ENCODE results near the gene CHCHD6. TPM values are rescaled to one million over a fixed set of nuclear protein-coding genes. Genes with fewer than 3 reads are reported as not detected.

Gene CHCHD6
- total and polyA plus RNA-seq, 2 experiments from 2014 or later = 15.8 to 21.4 TPM

DNA sequence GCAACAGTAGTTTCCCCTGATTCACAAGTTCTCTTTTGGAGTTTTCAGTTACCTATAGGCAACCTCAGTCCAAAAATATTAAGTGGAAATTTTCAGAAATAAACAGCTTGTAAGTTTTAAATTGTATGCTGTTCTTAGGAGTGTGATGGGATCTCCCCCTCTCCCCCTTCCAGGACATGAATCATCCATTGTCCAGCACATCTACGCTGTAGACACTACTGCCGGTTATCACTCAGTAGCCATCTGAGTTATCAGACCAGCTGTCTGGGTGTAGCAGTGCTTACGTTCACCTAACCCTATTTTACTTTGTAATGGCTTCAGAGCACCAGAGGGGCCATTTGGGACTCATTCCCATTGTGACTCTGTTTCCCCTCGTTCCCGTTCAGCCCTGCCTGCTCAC lies 182.2 kb downstream of the CHCHD6 start:
- H4K20me1 ChIP-seq (ENCODE audit: insufficient read depth) = no peaks in the 10 kb centered on the region
- in situ Hi-C loops (cut with MboI) = no loop called here
- WGBS, 2 experiments (ENCODE audit: low coverage in 1 of 2, low lambda C conversion rate in 2 of 2, missing lambda C conversion rate in 2 of 2) = 98% methylated on average over 5 of the region's 5 CpGs
- no peak for TF ChIP-seq EZH2phosphoT487 (IDR thresholded peaks at IDR 0.05; ENCODE audit: insufficient read depth, low read depth)
- TF ChIP-seq EZH2 (IDR thresholded peaks at IDR 0.05; ENCODE audit: insufficient read depth, poor library complexity, severe bottlenecking) = no peak
- H3K9ac ChIP-seq = no peak overlapping the region
- H2AFZ ChIP-seq = no peak overlapping the region
- DNase-seq = no peak
- no peaks in the 10 kb centered on the region for H3F3A ChIP-seq (ENCODE audit: insufficient read depth)
- no peaks in the 10 kb centered on the region for H3K9me3 ChIP-seq (ENCODE audit: low read depth)
- no peaks in the 10 kb centered on the region for H3K9me2 ChIP-seq (ENCODE audit: insufficient read depth)
- H3K27me3 ChIP-seq (replicated peaks; ENCODE audit: insufficient read depth) = no peaks in the 10 kb centered on the region
- no peak overlapping the region for H3K27ac ChIP-seq
- no peaks in the 10 kb centered on the region for H3K36me3 ChIP-seq (ENCODE audit: low read depth)
- H3K4me1 ChIP-seq (ENCODE audit: insufficient read depth) = peaks cover 10% of the 10 kb centered on the region
- no peak overlapping the region for H3K4me3 ChIP-seq
- no peaks in the 10 kb centered on the region for H3K79me2 ChIP-seq (ENCODE audit: insufficient read depth)
- no peak overlapping the region for H3K4me2 ChIP-seq (ENCODE audit: unreplicated experiment)

DNA sequence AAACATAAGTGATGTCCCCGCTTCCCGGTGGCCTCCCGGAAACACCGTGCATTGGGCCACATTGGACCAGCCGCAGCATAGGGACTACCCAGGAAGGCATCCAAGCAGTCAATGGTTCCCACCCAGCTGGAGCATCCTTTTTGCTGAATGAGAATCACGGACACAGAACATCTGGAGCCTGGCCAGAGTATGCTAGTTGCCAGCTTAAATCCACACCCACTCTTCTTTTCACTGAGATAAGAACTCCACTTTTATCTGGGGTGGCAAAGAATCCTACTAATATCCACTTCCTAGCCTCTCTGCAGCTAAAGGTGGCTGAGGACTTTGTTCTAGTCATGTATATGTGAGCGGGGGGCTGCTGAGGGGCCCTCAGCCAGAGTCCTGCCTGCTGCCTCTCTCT lies 183.6 kb downstream of the CHCHD6 start:
- DNase-seq = no peak
- Histone ChIP-seq H3K27ac (no peak overlapping the region), H4K20me1 (ENCODE audit: insufficient read depth) (no peaks in the 10 kb centered on the region), H3K9me3 (ENCODE audit: low read depth) (no peaks in the 10 kb centered on the region), H3K9ac (no peak overlapping the region), H3K36me3 (ENCODE audit: low read depth) (no peaks in the 10 kb centered on the region), H3K27me3 (replicated peaks; ENCODE audit: insufficient read depth) (no peaks in the 10 kb centered on the region), H3K4me3 (no peak overlapping the region), H3K4me2 (ENCODE audit: unreplicated experiment) (no peak overlapping the region), H3K79me2 (ENCODE audit: insufficient read depth) (no peaks in the 10 kb centered on the region), H3F3A (ENCODE audit: insufficient read depth) (no peaks in the 10 kb centered on the region), H3K4me1 (ENCODE audit: insufficient read depth) (peaks cover 10% of the 10 kb centered on the region), H2AFZ (no peak overlapping the region), H3K9me2 (ENCODE audit: insufficient read depth) (no peaks in the 10 kb centered on the region)
- TF ChIP-seq EZH2phosphoT487 (IDR thresholded peaks at IDR 0.05; ENCODE audit: insufficient read depth, low read depth) (no peak), EZH2 (IDR thresholded peaks at IDR 0.05; ENCODE audit: insufficient read depth, poor library complexity, severe bottlenecking) (no peak)
- 84 to 89% methylated on average over 7 of the region's 7 CpGs for WGBS, 2 experiments (ENCODE audit: low coverage in 1 of 2, low lambda C conversion rate in 2 of 2, missing lambda C conversion rate in 2 of 2)
- in situ Hi-C loops (cut with MboI) = no loop called here

DNA sequence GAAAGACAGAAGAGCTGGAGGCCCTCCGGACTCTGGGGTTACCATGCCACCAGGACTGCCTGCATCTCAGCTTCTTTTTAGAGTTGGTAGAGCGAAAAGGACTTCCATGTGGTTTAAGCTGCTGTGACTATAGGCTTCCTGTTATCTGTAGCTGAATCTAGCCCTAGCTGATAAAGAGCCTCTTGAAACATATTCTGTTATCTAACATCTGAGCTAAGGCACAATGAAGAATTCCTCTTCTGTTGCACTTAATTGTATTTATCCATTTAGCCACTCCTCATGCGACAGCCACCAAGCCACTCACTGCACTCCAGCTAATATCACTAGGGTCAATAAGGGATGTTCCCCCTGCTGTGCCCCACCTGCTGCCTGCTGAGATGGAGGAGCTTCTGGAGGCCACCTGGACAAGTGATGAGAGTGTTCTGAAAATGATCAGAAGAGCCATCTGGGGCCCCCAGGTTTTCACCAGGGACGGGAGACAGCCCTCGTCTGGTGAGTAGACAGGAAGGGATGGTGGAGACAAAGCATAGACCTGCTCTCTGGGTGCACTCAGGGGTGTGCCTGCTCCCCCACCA lies 184.2 kb downstream of the CHCHD6 start:
- Histone ChIP-seq H3K9me3 (ENCODE audit: low read depth) (no peaks in the 10 kb centered on the region), H3K79me2 (ENCODE audit: insufficient read depth) (no peaks in the 10 kb centered on the region), H3K9ac (no peak overlapping the region), H2AFZ (no peak overlapping the region), H3K4me3 (no peak overlapping the region), H3K4me2 (ENCODE audit: unreplicated experiment) (no peak overlapping the region), H3K9me2 (ENCODE audit: insufficient read depth) (no peaks in the 10 kb centered on the region), H3K27me3 (replicated peaks; ENCODE audit: insufficient read depth) (no peaks in the 10 kb centered on the region), H3K27ac (no peak overlapping the region), H3F3A (ENCODE audit: insufficient read depth) (no peaks in the 10 kb centered on the region), H3K4me1 (ENCODE audit: insufficient read depth) (peaks cover 7% of the 10 kb centered on the region), H4K20me1 (ENCODE audit: insufficient read depth) (no peaks in the 10 kb centered on the region), H3K36me3 (ENCODE audit: low read depth) (no peaks in the 10 kb centered on the region)
- TF ChIP-seq EZH2 (IDR thresholded peaks at IDR 0.05; ENCODE audit: insufficient read depth, poor library complexity, severe bottlenecking) = no peak
- TF ChIP-seq EZH2phosphoT487 (IDR thresholded peaks at IDR 0.05; ENCODE audit: insufficient read depth, low read depth) = no peak
- no peak for DNase-seq
- in situ Hi-C loops (cut with MboI) = no loop called here
- WGBS, 2 experiments (ENCODE audit: low coverage in 1 of 2, low lambda C conversion rate in 2 of 2, missing lambda C conversion rate in 2 of 2) = 93 to 97% methylated on average over 5 of the region's 5 CpGs

DNA sequence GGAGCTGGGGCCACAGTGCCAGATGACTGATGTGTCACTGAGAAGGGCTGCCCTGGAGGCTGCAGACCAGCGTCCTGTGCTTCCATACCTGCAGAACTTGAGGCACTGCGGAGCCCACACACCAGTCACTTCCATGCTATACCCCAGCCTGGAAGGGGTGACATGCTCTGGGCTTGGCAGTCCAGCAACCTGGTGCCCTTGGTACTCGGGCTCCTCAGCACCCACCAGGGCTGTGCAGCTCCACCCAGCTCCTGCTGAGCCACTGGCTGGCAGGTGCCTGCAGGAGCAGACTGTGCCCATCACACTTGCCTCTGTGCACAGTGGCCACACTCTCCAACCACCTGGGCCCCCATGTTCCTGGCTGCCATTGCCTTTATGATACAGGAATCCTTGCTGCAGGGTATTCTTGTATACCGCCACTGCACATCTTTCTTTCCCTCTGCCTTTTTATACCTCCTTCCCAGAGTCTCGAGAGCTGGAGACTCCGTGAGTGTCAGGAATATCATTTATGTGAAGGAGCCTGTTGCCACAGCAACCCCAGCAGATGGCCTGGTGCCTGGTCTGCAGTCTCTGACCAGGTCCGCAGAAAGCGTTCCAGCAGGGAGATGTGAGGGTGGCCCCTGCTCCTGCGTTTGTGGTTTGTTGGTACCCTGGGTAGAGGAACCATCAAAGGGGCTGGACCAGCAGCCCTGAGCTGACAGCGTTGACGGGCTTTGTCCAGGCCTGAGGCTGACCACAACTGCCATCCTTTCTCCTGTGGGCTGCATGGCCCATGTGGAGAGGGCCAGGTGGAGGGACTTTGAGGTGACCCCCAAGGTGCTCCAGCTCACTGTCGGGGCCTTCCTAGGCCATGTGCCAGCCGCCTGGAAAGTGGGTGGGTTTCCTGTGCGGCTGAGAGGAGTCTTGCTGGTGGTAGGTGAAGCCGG lies 185.5 kb downstream of the CHCHD6 start:
- Histone ChIP-seq H3K9ac (no peak overlapping the region), H3K4me2 (ENCODE audit: unreplicated experiment) (no peak overlapping the region), H3K4me1 (ENCODE audit: insufficient read depth) (no peaks in the 10 kb centered on the region), H3K9me3 (ENCODE audit: low read depth) (no peaks in the 10 kb centered on the region), H3K27ac (no peak overlapping the region), H2AFZ (no peak overlapping the region), H3F3A (ENCODE audit: insufficient read depth) (no peaks in the 10 kb centered on the region), H3K79me2 (ENCODE audit: insufficient read depth) (no peaks in the 10 kb centered on the region), H4K20me1 (ENCODE audit: insufficient read depth) (no peaks in the 10 kb centered on the region), H3K9me2 (ENCODE audit: insufficient read depth) (no peaks in the 10 kb centered on the region), H3K27me3 (replicated peaks; ENCODE audit: insufficient read depth) (no peaks in the 10 kb centered on the region), H3K4me3 (no peak overlapping the region), H3K36me3 (ENCODE audit: low read depth) (no peaks in the 10 kb centered on the region)
- TF ChIP-seq EZH2 (IDR thresholded peaks at IDR 0.05; ENCODE audit: insufficient read depth, poor library complexity, severe bottlenecking) (no peak), EZH2phosphoT487 (IDR thresholded peaks at IDR 0.05; ENCODE audit: insufficient read depth, low read depth) (no peak)
- in situ Hi-C loops (cut with MboI) = no loop called here
- 90% methylated on average over 15 of the region's 15 CpGs for WGBS, 2 experiments (ENCODE audit: low coverage in 1 of 2, low lambda C conversion rate in 2 of 2, missing lambda C conversion rate in 2 of 2)
- DNase-seq = no peak
